SK-N-SH treated with all-trans-retinoic acid at 6 μM for 48 hours (cell line): ENCODE results near the gene ASTN2.

Experiments
- ATAC-seq: fragments of 200-7000 bp; cut with Tn5 transposase; 3 replicates; pipeline ENCODE4 v1.9.1; 2020; ENCODE audit warnings: mild to moderate bottlenecking, moderate library complexity
- ARNTL ChIP-seq: fragments of 450-650 bp; formaldehyde crosslinking; IDR thresholded peaks from 2 replicates; pipeline ENCODE4 v1.5.0; 2020; ENCODE audit warnings: low read depth, mild to moderate bottlenecking, moderate library complexity, borderline replicate concordance
- BACH2 ChIP-seq: fragments of 250-450 bp; sonication (Bioruptor Pico); IDR thresholded peaks from 2 replicates; pipeline ENCODE4 v1.9.0; 2021; ENCODE audit warnings: mild to moderate bottlenecking, borderline replicate concordance
- CREB5 ChIP-seq: fragments of 250-450 bp; sonication (Bioruptor Pico); IDR thresholded peaks from 2 replicates; pipeline ENCODE4 v1.5.1; 2020; ENCODE audit warnings: low read depth, mild to moderate bottlenecking, moderate library complexity
- CSDC2 ChIP-seq: fragments of 250-450 bp; sonication (Bioruptor Pico); IDR thresholded peaks from 2 replicates; pipeline ENCODE4 v1.5.0; 2020; ENCODE audit warnings: mild to moderate bottlenecking, moderate library complexity
- GLIS3 ChIP-seq: fragments of 250-450 bp; sonication (Bioruptor Pico); IDR thresholded peaks from 2 replicates; pipeline ENCODE4 v1.5.0; 2020; ENCODE audit warnings: mild to moderate bottlenecking, moderate library complexity
- ISL1 ChIP-seq: fragments of 250-450 bp; sonication (Bioruptor Pico); IDR thresholded peaks from 2 replicates; pipeline ENCODE4 v2.1.2; 2022; ENCODE audit warnings: mild to moderate bottlenecking, moderate library complexity
- OSR1 ChIP-seq: fragments of 250-450 bp; sonication (Bioruptor Pico); IDR thresholded peaks from 2 replicates; pipeline ENCODE4 v1.8.0; 2022; ENCODE audit warnings: moderate library complexity, mild to moderate bottlenecking, inconsistent platforms
- PATZ1 ChIP-seq: fragments of 250-450 bp; sonication (Bioruptor Pico); IDR thresholded peaks from 2 replicates; pipeline ENCODE4 v1.8.0; 2020; ENCODE audit warnings: mild to moderate bottlenecking, moderate library complexity, borderline replicate concordance
- POU6F1 ChIP-seq: fragments of 250-450 bp; sonication (Bioruptor Pico); IDR thresholded peaks from 2 replicates; pipeline ENCODE4 v1.8.0; 2021; ENCODE audit warnings: low read depth, mild to moderate bottlenecking, moderate library complexity, borderline replicate concordance
- PPARA ChIP-seq: fragments of 250-450 bp; sonication (Bioruptor Pico); IDR thresholded peaks from 2 replicates; pipeline ENCODE4 v1.5.0; 2020; ENCODE audit warnings: mild to moderate bottlenecking, borderline replicate concordance
- RARB ChIP-seq: fragments of 250-450 bp; sonication (Bioruptor Pico); IDR thresholded peaks from 2 replicates; pipeline ENCODE4 v1.8.0; 2021; ENCODE audit warnings: mild to moderate bottlenecking, moderate library complexity
- SNAI2 ChIP-seq: fragments of 250-450 bp; sonication (Bioruptor Pico); IDR thresholded peaks from 2 replicates; pipeline ENCODE4 v1.5.0; 2020; ENCODE audit warnings: mild to moderate bottlenecking, moderate library complexity
- TCF4 ChIP-seq: fragments of 250-450 bp; sonication (Bioruptor Pico); IDR thresholded peaks from 2 replicates; pipeline ENCODE4 v1.8.0; 2021; ENCODE audit warnings: mild to moderate bottlenecking, moderate library complexity, borderline replicate concordance
- TOX ChIP-seq: fragments of 250-450 bp; sonication (Bioruptor Pico); IDR thresholded peaks from 2 replicates; pipeline ENCODE4 v1.8.0; 2021; ENCODE audit warnings: mild to moderate bottlenecking, moderate library complexity, borderline replicate concordance
- TSHZ2 ChIP-seq: fragments of 250-450 bp; sonication (Bioruptor Pico); IDR thresholded peaks from 2 replicates; pipeline ENCODE4 v1.5.0; 2020; ENCODE audit warnings: mild to moderate bottlenecking, moderate library complexity
- ZC3H10 ChIP-seq: fragments of 250-450 bp; sonication (Bioruptor Pico); IDR thresholded peaks from 2 replicates; pipeline ENCODE4 v1.5.1; 2021; ENCODE audit warnings: mild to moderate bottlenecking, moderate library complexity
- ZFP3 ChIP-seq: fragments of 250-450 bp; sonication (Bioruptor Pico); IDR thresholded peaks from 2 replicates; pipeline ENCODE4 v1.5.0; 2020; ENCODE audit warnings: mild to moderate bottlenecking, moderate library complexity
- ZFP30 ChIP-seq: fragments of 450-650 bp; formaldehyde crosslinking; IDR thresholded peaks from 2 replicates; pipeline ENCODE4 v1.5.0; 2022; ENCODE audit warnings: mild to moderate bottlenecking, moderate library complexity
- ZNF565 ChIP-seq: fragments of 450-650 bp; formaldehyde crosslinking; conservative IDR thresholded peaks from 2 replicates; pipeline ENCODE4 v1.5.0; 2020; ENCODE audit warnings: low read depth, mild to moderate bottlenecking, moderate library complexity
- ZNF70 ChIP-seq: fragments of 450-650 bp; formaldehyde crosslinking; IDR thresholded peaks from 2 replicates; pipeline ENCODE4 v1.5.0; 2020; ENCODE audit warnings: mild to moderate bottlenecking, moderate library complexity
- ZNF8 ChIP-seq: fragments of 450-650 bp; formaldehyde crosslinking; IDR thresholded peaks from 2 replicates; pipeline ENCODE4 v1.5.0; 2020; ENCODE audit warnings: mild to moderate bottlenecking, moderate library complexity

ASTN2 gene

GRCh38 chr9:116980582-116981120 lies 434.2 kb downstream of the ASTN2 start:
- TF ChIP-seq ZNF8 (no peak), GLIS3 (CRISPR knock-in tag) (no peak), PPARA (no peak), ARNTL (CRISPR knock-in tag) (no peak), CSDC2 (CRISPR knock-in tag) (no peak), PATZ1 (no peak), SNAI2 (no peak), OSR1 (CRISPR knock-in tag) (no peak), TOX (CRISPR knock-in tag) (no peak), ISL1 (CRISPR knock-in tag) (no peak), TCF4 (no peak), ZFP3 (CRISPR knock-in tag) (no peak), ZNF565 (CRISPR knock-in tag) (no peak), ZNF70 (CRISPR knock-in tag) (no peak), TSHZ2 (CRISPR knock-in tag) (no peak)
- ATAC-seq: no peak

- ATAC-seq: no peak
- TF ChIP-seq RARB (CRISPR knock-in tag) (no peak), TSHZ2 (CRISPR knock-in tag) (no peak), CREB5 (CRISPR knock-in tag) (no peak), CSDC2 (CRISPR knock-in tag) (no peak), TOX (CRISPR knock-in tag) (no peak), ZNF8 (no peak), ZC3H10 (CRISPR knock-in tag) (no peak), PATZ1 (no peak), OSR1 (CRISPR knock-in tag) (no peak), ZFP30 (no peak), SNAI2 (no peak), ISL1 (CRISPR knock-in tag) (no peak), ZFP3 (CRISPR knock-in tag) (no peak), BACH2 (CRISPR knock-in tag) (no peak), TCF4 (no peak), GLIS3 (CRISPR knock-in tag) (no peak), POU6F1 (CRISPR knock-in tag) (no peak), PPARA (no peak), ZNF70 (CRISPR knock-in tag) (no peak)
These were observed 435.4 kb downstream of the ASTN2 start for GRCh38 chr9:116979456-116979855.
